ENCODE data around the gene PLEKHH1. TPM values are rescaled to one million over a fixed set of nuclear protein-coding genes. Genes with fewer than 3 reads are reported as not detected.

Gene PLEKHH1
- total RNA-seq, 1 experiment from 2014 or later, result 35.3 TPM

- Histone ChIP-seq H3K9ac (ENCODE audit: extremely low read depth, insufficient read length, low read length) (no peak overlapping the region), H3K56ac (ENCODE audit: insufficient read length, low read depth, low read length) (no peak overlapping the region), H2AK5ac (ENCODE audit: insufficient read length, low read length) (no peak overlapping the region), H3K23me2 (ENCODE audit: insufficient read length, low read depth, low read length, poor library complexity, severe bottlenecking) (peaks cover 5% of the 10 kb centered on the region), H4K20me1 (ENCODE audit: control insufficient read depth, insufficient read depth, insufficient read length) (no peaks in the 10 kb centered on the region), H2BK120ac (ENCODE audit: low read depth, low read length, poor library complexity, severe bottlenecking) (no peak overlapping the region), H3K79me1 (ENCODE audit: insufficient read depth, low read depth, low read length, poor library complexity, severe bottlenecking) (no peaks in the 10 kb centered on the region), H4K5ac (ENCODE audit: insufficient read length, low read depth, low read length) (no peak overlapping the region), H2BK15ac (ENCODE audit: low read depth, low read length) (no peak overlapping the region), H2AFZ (ENCODE audit: low read length) (no peak overlapping the region), H2BK20ac (ENCODE audit: low read depth, low read length, poor library complexity, severe bottlenecking) (no peak overlapping the region), H3K9me3 (ENCODE audit: control insufficient read depth, low read depth, low read length) (no peaks in the 10 kb centered on the region), H3T11ph (ENCODE audit: low read length) (no peak overlapping the region), H3K4me1 (ENCODE audit: insufficient read depth, low read length) (no peaks in the 10 kb centered on the region; the same call in 1 of the 2 replicates), H3K4ac (ENCODE audit: low read depth, low read length) (no peak overlapping the region), H3K23ac (ENCODE audit: insufficient read length, low read depth, low read length) (no peak overlapping the region), H3K27me3 (ENCODE audit: insufficient read depth, low read length) (peaks cover 12% of the 10 kb centered on the region; the same call in 1 of the 2 replicates), H4K8ac (replicated peaks; ENCODE audit: insufficient read length, low read depth, low read length) (no peak overlapping the region), H2BK5ac (ENCODE audit: insufficient read length, low read length) (no peak overlapping the region), H3K27ac (ENCODE audit: insufficient read length, low read depth, low read length) (no peak overlapping the region), H2BK12ac (ENCODE audit: insufficient read length, low read depth, low read length) (no peak overlapping the region), H4K91ac (ENCODE audit: insufficient read length, low read depth, low read length) (no peak overlapping the region), H3K4me2 (ENCODE audit: insufficient read depth, insufficient read length, low read length) (peak overlapping the region; percentile 69), H3K14ac (ENCODE audit: insufficient read depth, low read length) (no peak overlapping the region), H3K18ac (ENCODE audit: insufficient read length, low read depth, low read length) (no peak overlapping the region), H3K79me2 (ENCODE audit: insufficient read depth, low read length) (no peaks in the 10 kb centered on the region)
- TF ChIP-seq CTCF (conservative IDR thresholded peaks at IDR 0.05), result no peak
- no peaks in the 10 kb centered on the region for H3K9me3 Mint-ChIP-seq
- no CpG with 5 or more reads among the region's 45 CpGs for WGBS (ENCODE audit: extremely low coverage, insufficient read length, low lambda C conversion rate)
- H3K36me3 Mint-ChIP-seq (ENCODE audit: insufficient read depth in 1 of 3, low read depth in 3 of 3), result no peaks in the 10 kb centered on the region
- DNase-seq, result peak; percentile 53
- peaks cover 86% of the 10 kb centered on the region for H3K27me3 Mint-ChIP-seq (ENCODE audit: low read depth)
- no peak overlapping the region for H3K27ac Mint-ChIP-seq
- H3K4me1 Mint-ChIP-seq, result peaks cover 0 to 5% of the 10 kb centered on the region in 2 experiments; a peak in 2 of 4 replicates
- H3K4me3 Mint-ChIP-seq, result peak overlapping the region; percentile 68 to 72
Measured at GRCh38 chr14:67515386-67516079, 17.6 kb upstream of the PLEKHH1 start.

Data from H9 (cell line).